Prostate gland (tissue), 2 donors: ENCODE results near the gene ZFP62. TPM values are rescaled to one million over a fixed set of nuclear protein-coding genes. Genes with fewer than 3 reads are reported as not detected.

Source experiments
- DNase-seq: peaks from one replicate; pipeline ENCODE4 v3.0.0-alpha.2; 2019; ENCODE audit warnings: low spot score
- H3K27ac ChIP-seq, 2 donors: fragments of 200-600 bp; sonication (generic); 2 replicates each; pipeline ENCODE4 v1.5.1; 2017 to 2019
- H3K27me3 ChIP-seq: fragments of 200-600 bp; sonication (generic); replicated peaks from 2 replicates; pipeline ENCODE4 v1.5.1; 2019; ENCODE audit not compliant: insufficient read depth
- H3K36me3 ChIP-seq, 2 donors: fragments of 200-600 bp; sonication (generic); 1 replicate in 1 of 2; 2 replicates in 1 of 2; pipeline versions ENCODE4 v1.5.1 to v1.8.1; 2017 to 2019
- H3K4me1 ChIP-seq: fragments of 200-600 bp; sonication (generic); replicated peaks from 2 replicates; pipeline ENCODE4 v1.5.1; 2019
- H3K4me3 ChIP-seq, 2 donors: fragments of 200-600 bp; sonication (generic); 2 replicates each; pipeline ENCODE4 v1.5.1; 2017 to 2019
- H3K9me3 ChIP-seq: fragments of 200-600 bp; sonication (generic); 2 replicates; pipeline ENCODE4 v1.5.1; 2017
- CTCF ChIP-seq, 4 experiments: fragments of 200-600 bp in 2 of 4; fragments of 450-650 bp in 2 of 4; sonication (generic) in 2 of 4; IDR thresholded peaks; 1 replicate in 3 of 4; 2 replicates in 1 of 4; pipeline ENCODE4 v1.5.1; 2016 to 2019; ENCODE audit warnings: antibody characterized with exemption in 4 of 4, mild to moderate bottlenecking in 2 of 4, moderate library complexity in 2 of 4
- POLR2A ChIP-seq: fragments of 450-650 bp; IDR thresholded peaks from one replicate; pipeline ENCODE4 v1.6.1; 2016; ENCODE audit warnings: antibody characterized with exemption, mild to moderate bottlenecking
- POLR2AphosphoS5 ChIP-seq: sonication (generic); formaldehyde crosslinking; IDR thresholded peaks from one replicate; pipeline ENCODE4 v1.6.1; 2017; ENCODE audit warnings: antibody characterized with exemption
- WGBS: methylation state at CpG from one replicate; pipeline ENCODE4 v1.1.5; 2018; 5-methylcytosine and 5-hydroxymethylcytosine counted together
- intact Hi-C: fragments of 100-400 bp; cut with DNase I; formaldehyde crosslinking; loops from one replicate; pipeline ENCODE4 v1.14.2; 2022
- total RNA-seq, 2 donors: library from RNA; depleted of rRNA; stranded (reverse); fragments of >200 nt; gene quantifications; one replicate each; pipeline ENCODE4 v1.1.0, GENCODE V29; 2016

Gene ZFP62
- total RNA-seq, 2 donors from 2014 or later, result 24.5 to 28.1 TPM

GRCh38 chr5:180815293-180815917 is 45.7 kb downstream of the ZFP62 start:
- DNase-seq, result no peak
- H3K9me3 ChIP-seq, result no peaks in the 10 kb centered on the region
- H3K4me3 ChIP-seq, result no peak overlapping the region
- intact Hi-C loops, result no loop called here
- TF ChIP-seq POLR2A, result no peak
- no peak for TF ChIP-seq CTCF (IDR thresholded peaks at IDR 0.05)
- no peak for TF ChIP-seq POLR2AphosphoS5
- peak overlapping the region; percentile 10 to 38 for H3K27ac ChIP-seq
- no peaks in the 10 kb centered on the region for H3K36me3 ChIP-seq
- WGBS, result 73% methylated on average over 9 of the region's 9 CpGs
- H3K27me3 ChIP-seq, result no peaks in the 10 kb centered on the region
- no peaks in the 10 kb centered on the region for H3K4me1 ChIP-seq

GRCh38 chr5:180813420-180813819 is 47.7 kb downstream of the ZFP62 start:
- H3K4me1 ChIP-seq, result peaks cover 8% of the 10 kb centered on the region
- no peaks in the 10 kb centered on the region for H3K27me3 ChIP-seq
- no peak overlapping the region for H3K27ac ChIP-seq
- intact Hi-C loops, result no loop called here
- no peaks in the 10 kb centered on the region for H3K9me3 ChIP-seq
- no peak for TF ChIP-seq POLR2AphosphoS5
- TF ChIP-seq CTCF (IDR thresholded peaks at IDR 0.05), result no peak
- no peak for TF ChIP-seq POLR2A
- WGBS, result 85% methylated on average over 5 of the region's 5 CpGs
- H3K36me3 ChIP-seq, result no peaks in the 10 kb centered on the region
- no peak overlapping the region for H3K4me3 ChIP-seq
- no peak for DNase-seq

DNA sequence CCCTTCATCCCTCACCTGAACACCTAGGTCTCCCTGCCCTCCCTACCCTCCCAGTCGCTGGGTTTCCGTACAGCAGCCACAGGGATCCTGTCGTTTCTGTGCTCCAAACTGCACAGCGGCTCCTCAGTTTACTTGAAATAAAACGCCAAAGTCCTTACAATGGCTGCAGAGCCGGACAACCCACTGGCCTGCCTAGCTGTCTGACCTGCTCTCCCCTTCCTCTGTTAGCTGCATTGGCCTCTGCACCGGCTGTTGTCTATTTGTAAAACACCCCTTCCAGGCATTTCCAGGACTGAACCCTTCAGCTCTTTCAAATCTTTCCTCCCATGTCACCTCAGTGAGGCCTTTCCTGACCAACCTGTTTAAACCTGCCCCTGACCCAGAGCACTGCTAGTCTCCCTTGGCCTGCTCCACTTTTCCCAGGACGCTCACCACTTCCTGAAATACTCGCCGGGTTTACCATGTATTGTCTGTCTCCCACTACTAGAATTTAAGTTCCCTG is 49.4 kb downstream of the ZFP62 start:
- DNase-seq, result peak; percentile 34
- H3K27me3 ChIP-seq, result no peaks in the 10 kb centered on the region
- peaks cover 21% of the 10 kb centered on the region for H3K4me1 ChIP-seq
- TF ChIP-seq CTCF (IDR thresholded peaks at IDR 0.05) (no peak), POLR2AphosphoS5 (peak; percentile 19), POLR2A (no peak)
- no peaks in the 10 kb centered on the region for H3K36me3 ChIP-seq
- intact Hi-C loops, result no loop called here
- H3K4me3 ChIP-seq, result no peak overlapping the region
- 43% methylated on average over 10 of the region's 10 CpGs for whole genome bisulfite sequencing
- H3K27ac ChIP-seq, result peak overlapping the region; percentile 99
- H3K9me3 ChIP-seq, result no peaks in the 10 kb centered on the region

DNA sequence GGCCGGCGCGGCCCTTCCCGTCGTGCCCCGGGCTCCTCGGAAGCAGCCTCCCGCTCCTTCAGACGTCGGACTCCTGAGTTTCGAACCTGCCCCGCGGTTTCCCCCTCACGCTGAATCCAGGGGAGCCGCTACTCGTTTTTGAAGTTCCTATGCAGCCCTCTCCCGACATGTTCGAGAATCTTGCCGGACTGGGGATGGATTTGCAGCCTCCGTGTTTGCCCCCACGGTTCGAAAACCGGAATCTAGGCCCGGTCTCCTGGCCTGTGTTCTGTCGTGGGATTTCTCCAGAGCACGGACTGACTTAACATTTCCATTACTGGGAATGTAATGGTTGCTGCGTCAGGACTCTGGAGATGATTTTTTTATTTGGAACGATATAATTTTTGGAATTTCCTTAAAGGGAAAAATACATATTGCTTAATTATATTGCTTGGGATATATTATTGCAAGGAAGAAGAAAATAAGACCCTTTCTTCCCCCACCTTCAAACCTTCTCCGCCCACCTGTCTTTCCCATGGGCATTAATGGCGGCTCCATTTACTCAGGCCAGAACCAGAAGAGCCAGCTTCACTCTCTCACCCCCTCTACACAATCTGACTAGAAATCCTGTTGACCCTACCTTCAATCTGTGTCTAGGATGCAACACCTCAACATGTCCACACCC is 50.0 kb downstream of the ZFP62 start:
- peak; percentile 48 for DNase-seq
- WGBS, result 8% methylated on average over 30 of the region's 30 CpGs
- TF ChIP-seq POLR2A (no peak), POLR2AphosphoS5 (no peak), CTCF (IDR thresholded peaks at IDR 0.05) (no peak)
- H3K4me3 ChIP-seq, result peak overlapping the region; percentile 49 to 71
- peaks cover 27% of the 10 kb centered on the region for H3K4me1 ChIP-seq
- no peaks in the 10 kb centered on the region for H3K9me3 ChIP-seq
- no peaks in the 10 kb centered on the region for H3K36me3 ChIP-seq
- no peaks in the 10 kb centered on the region for H3K27me3 ChIP-seq
- intact Hi-C loops, result no loop called here
- H3K27ac ChIP-seq, result peak overlapping the region; percentile 99
